Suprapubic skin (tissue), 3 donors: ENCODE data around the gene MARF1.

Source experiments
- CTCF ChIP-seq, 2 donors: fragments of 200-600 bp in 1 of 2; fragments of 450-650 bp in 1 of 2; sonication (generic) in 1 of 2; IDR thresholded peaks; one replicate each; pipeline ENCODE4 v1.5.1; 2016 to 2019; ENCODE audit warnings: antibody characterized with exemption in 2 of 2, mild to moderate bottlenecking in 1 of 2, moderate library complexity in 1 of 2
- POLR2A ChIP-seq, 2 donors: fragments of 450-650 bp; IDR thresholded peaks; one replicate each; pipeline ENCODE4 v1.6.1; 2017; ENCODE audit warnings: antibody characterized with exemption in 2 of 2, mild to moderate bottlenecking in 2 of 2, moderate library complexity in 2 of 2

- TF ChIP-seq POLR2A (IDR thresholded peaks at IDR 0.05) (no peak), CTCF (IDR thresholded peaks at IDR 0.05) (no peak)
Measured at GRCh38 chr16:15557258-15557657, 85.7 kb downstream of the MARF1 start.
